GM12878 (cell line): Measurements from ENCODE around the gene SFXN2.

Experiments used
- CTCF ChIP-seq, 3 experiments: IDR thresholded peaks in 2 of 3; conservative IDR thresholded peaks in 1 of 3; 2 replicates each; pipeline ENCODE4 v1.5.1; 2011; ENCODE audit warnings: low read depth in 3 of 3, low read length in 3 of 3, mild to moderate bottlenecking in 3 of 3, control low read depth in 2 of 3, moderate library complexity in 2 of 3, inconsistent platforms in 1 of 3, mixed read lengths in 1 of 3; ENCODE audit not compliant: control insufficient read depth in 2 of 3, insufficient read depth in 1 of 3; ENCODE audit errors: extremely low read depth in 1 of 3
- MYC ChIP-seq: IDR thresholded peaks from 2 replicates; pipeline ENCODE4 v1.6.1; 2011; ENCODE audit warnings: mild to moderate bottlenecking, low read length, moderate library complexity, inconsistent platforms; ENCODE audit not compliant: insufficient read depth, insufficient replicate concordance, insufficient read length, severe bottlenecking
- POLR2A ChIP-seq: IDR thresholded peaks from 2 replicates; pipeline ENCODE4 v1.6.1; 2011; ENCODE audit warnings: low read depth, mild to moderate bottlenecking, low read length
- SP1 ChIP-seq: IDR thresholded peaks from one replicate; pipeline ENCODE4 v1.6.1; 2011; ENCODE audit warnings: low read depth, low read length

GRCh38 chr10:102678068-102678400, 36.4 kb upstream of the SFXN2 start:
- TF ChIP-seq MYC: no peak
- no peak for TF ChIP-seq POLR2A
- TF ChIP-seq CTCF (IDR thresholded peaks at IDR 0.05 in 2 of 3, conservative IDR thresholded peaks at IDR 0.05 in 1 of 3; ENCODE audit: control insufficient read depth in 2 of 3, extremely low read depth in 1 of 3, insufficient read depth in 1 of 3, low read depth in 3 of 3, low read length in 3 of 3): no peak
- TF ChIP-seq SP1: no peak
